Activated CD4-positive, CD25-positive, alpha-beta regulatory T cell treated with anti-CD3 and anti-CD28 coated beads, Interleukin-2, amount 50 U/mL, for 16 hours (primary cell): Measurements from ENCODE around the gene TSKS.

Source experiments
- DNase-seq: peaks from one replicate; pipeline ENCODE4 v3.0.0-alpha.2; 2020; ENCODE audit warnings: low read depth, low spot score

The TSKS gene

GRCh38 chr19:49716154-49716553 is 47.0 kb downstream of the TSKS start:
- DNase-seq, result no peak

- DNase-seq, result no peak
These were observed 49.8 kb downstream of the TSKS start for GRCh38 chr19:49713236-49713845.

DNA sequence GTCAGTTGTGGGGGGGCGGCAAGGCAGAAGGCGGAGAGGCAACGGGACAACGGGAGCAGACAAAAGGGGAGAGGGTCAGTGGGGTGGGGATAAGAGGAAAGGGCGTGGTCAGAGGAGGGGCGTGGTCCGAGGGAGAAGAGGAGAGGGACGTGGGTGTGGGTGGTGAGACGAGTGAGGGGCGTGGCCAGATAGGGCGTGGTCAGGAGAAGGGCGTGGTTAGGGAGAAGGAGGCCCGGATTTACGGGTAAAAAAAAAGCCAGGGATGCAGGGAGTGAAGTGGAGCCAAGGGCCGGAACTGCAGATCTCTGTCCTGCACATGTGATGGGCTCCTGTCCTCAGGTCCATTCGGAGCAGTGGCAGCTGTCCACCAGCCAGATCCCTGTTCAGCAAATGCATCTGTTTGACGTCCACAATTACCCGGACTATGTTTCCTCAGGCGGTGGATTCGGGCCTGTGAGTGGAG is 50.7 kb downstream of the TSKS start:
- DNase-seq, result no peak

GRCh38 chr19:49710372-49710951 is 52.6 kb downstream of the TSKS start:
- DNase-seq, result no peak

GRCh38 chr19:49705919-49706318 is 57.2 kb downstream of the TSKS start:
- no peak for DNase-seq

- no peak for DNase-seq
These were observed 58.0 kb downstream of the TSKS start for GRCh38 chr19:49704888-49705642.

GRCh38 chr19:49701271-49701786 is 61.8 kb downstream of the TSKS start:
- DNase-seq, result no peak

DNA sequence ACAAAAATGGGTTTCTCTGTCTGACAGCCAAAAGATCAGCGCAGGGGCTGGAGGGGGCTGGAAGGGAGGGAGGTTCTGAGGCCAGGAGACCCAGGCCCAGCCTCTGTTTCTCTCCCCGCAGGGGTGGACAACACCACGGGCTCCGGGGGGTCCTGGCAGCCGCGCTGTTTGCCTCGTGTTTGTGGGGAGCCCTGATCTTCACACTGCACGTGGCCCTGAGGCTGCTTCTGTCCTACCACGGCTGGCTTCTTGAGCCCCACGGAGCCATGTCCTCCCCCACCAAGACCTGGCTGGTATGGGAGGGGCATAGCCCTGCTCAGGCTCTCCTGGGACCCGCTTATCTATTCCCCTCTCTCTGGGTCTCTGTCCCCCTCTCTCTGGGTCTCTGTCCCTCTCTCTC is 62.5 kb downstream of the TSKS start:
- DNase-seq, result no peak

DNA sequence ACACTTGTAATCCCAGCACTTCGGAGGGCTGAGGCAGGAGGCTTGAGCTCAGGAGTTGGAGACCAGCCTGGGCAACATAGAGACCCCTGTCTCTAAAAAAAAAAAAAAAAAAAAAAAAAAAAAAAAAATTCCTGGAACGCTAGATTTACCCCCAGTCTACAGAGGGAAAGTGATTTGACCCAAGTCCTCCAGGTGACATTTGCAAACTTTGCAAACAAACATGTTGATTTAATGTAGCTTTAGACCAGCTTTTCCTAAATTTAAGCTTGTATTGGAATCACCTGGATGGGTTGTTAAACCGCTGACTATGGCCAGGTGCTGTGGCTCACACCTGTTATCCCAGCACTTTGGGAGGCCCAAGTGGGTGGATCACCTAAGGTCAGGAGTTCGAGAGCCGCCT is 63.7 kb downstream of the TSKS start:
- DNase-seq, result no peak

- no peak for DNase-seq
These were observed 66.2 kb downstream of the TSKS start for GRCh38 chr19:49696865-49697264.

GRCh38 chr19:49696115-49696514 is 67.0 kb downstream of the TSKS start:
- DNase-seq, result no peak

DNA sequence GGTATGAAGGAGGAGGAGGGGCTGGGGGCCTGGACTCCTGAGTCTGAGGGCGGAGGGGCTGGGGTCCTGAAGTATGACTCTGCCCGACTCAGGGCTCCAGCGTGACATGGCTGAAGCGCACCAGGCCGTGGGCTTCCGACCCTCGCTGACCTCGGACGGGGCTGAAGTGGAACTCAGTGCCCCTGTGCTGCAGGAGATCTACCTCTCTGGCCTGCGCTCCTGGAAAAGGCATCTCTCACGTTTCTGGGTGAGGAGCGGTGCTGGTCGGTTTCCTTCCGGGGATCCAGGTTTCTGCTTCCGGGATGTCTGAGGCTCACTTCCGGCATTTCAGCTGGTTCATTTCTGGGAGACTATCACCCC is 71.0 kb downstream of the TSKS start:
- no peak for DNase-seq

DNA sequence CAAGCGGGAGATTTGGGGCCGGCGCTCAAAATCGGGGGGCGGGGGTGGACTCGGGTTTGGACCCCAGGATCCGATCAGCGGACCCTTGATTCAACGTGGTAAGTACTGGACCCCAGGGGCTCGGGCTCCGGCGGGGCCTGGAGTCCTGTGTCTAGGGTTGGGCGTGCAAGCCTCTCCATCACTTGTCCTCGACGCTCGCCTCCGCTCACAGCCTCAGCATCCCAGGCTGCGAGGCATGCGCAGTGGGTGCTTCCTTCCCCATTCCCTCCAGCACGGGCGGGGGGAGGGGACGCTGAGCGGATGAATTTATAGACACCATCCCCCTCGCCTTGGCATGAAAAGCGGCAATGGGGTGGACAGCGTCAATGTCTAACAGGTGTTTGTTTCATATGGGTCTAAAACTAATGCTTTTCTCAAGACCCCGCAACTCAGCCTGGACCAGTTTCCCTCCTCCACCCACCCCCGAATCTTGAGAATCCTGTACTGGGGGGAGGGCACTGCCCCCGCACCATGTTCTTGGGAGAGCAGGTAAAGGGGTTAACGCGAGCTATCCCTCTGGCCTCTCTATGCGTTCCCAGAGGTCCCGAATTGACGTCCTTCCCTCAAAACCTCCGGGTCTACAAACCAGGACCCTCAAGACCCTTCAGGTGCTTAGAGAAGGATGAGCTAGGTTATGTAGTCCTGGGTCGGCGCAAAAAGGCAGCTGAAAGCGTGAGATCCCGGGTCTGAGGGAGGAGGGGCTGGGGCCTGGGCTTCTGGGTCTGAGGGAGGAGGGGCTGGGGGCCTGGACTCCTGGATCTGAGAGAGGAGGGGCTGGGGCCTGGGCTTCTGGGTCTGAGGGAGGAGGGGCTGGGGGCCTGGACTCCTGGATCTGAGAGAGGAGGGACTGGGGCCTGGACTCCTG is 71.6 kb downstream of the TSKS start:
- no peak for DNase-seq

DNA sequence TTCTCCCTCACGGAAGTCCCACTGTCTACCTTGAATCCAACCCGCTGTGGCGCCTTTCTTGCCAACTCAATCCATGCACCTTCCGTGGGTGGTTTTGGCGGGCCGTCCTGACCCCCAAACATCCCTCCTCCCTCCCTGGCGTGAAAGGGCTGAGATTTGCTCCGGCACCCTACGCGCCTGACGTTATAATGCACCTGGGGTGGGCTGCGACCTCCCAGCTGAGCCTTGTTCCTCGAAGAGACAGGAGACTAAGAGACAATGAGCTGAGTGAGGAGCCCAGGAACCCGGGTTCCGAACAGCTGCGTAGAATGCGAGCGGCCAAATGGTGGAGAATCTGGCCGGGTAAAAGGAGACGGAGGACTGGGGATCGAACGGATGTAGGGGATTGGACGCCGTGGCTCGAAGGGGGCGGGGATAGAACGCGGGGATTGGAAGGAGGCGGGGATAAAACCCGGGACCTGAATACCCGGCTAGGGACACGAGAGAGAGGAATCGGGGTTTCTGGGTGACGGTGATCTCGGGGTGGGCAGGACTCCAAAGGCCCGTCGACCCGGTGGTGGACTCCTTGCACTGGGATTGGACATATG is 72.4 kb downstream of the TSKS start, which contains the start of gene CPT1C:
TSS of gene CPT1C (plus strand) at position 461 of the 587 bp plus-strand sequence. CDS start 1,137 bp downstream, outside the sequence.
- no peak for DNase-seq

- no peak for DNase-seq
These were observed 72.9 kb downstream of the TSKS start for GRCh38 chr19:49690079-49690655.
